Hepatocyte (in vitro differentiated cells): ENCODE results near the gene MET.

Source experiments
- EZH2 ChIP-seq: fragments of 200-600 bp; sonication (generic); IDR thresholded peaks from 2 replicates; pipeline ENCODE4 v1.6.1; 2016; ENCODE audit warnings: antibody characterized with exemption, mild to moderate bottlenecking, borderline replicate concordance
- EZH2phosphoT487 ChIP-seq: fragments of 200-600 bp; sonication (generic); IDR thresholded peaks from one replicate; pipeline ENCODE4 v1.6.1; 2018; ENCODE audit warnings: antibody characterized with exemption, mild to moderate bottlenecking, low read depth, moderate library complexity; ENCODE audit not compliant: unreplicated experiment, severe bottlenecking
- TF ChIP-seq, protein P1 (sequence below): fragments of 200-600 bp; sonication (generic); IDR thresholded peaks from 2 replicates; pipeline ENCODE4 v1.5.1; 2016; ENCODE audit warnings: antibody characterized with exemption, mild to moderate bottlenecking; ENCODE audit not compliant: poor library complexity

DNA sequence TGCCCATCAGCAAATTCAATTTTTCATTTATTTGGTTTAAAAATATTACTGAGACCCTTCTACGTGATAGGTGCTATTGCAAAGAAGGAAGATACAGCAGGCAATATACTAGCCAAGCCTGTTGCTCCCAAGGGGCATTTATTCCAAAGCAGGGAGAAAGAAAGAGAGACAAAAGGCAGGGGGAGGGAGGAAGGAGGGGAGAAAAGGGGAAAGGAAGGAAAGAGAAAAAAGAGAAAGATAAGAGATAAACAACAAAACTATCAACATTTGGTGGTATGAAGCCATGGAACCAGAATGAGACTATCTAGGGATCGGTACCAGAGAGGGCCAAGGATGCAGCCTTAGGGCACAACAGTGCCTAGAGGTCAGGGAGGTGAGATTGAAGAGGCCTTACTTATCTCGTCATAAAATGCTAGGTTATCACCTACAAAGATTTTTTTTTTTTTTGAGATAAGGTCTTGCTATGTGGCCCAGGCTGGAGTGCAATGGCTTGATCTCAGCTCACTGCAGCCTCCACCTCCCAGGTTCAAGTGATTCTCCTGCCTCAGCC, 135.1 kb downstream of the MET start:
- TF ChIP-seq, protein P1, sequence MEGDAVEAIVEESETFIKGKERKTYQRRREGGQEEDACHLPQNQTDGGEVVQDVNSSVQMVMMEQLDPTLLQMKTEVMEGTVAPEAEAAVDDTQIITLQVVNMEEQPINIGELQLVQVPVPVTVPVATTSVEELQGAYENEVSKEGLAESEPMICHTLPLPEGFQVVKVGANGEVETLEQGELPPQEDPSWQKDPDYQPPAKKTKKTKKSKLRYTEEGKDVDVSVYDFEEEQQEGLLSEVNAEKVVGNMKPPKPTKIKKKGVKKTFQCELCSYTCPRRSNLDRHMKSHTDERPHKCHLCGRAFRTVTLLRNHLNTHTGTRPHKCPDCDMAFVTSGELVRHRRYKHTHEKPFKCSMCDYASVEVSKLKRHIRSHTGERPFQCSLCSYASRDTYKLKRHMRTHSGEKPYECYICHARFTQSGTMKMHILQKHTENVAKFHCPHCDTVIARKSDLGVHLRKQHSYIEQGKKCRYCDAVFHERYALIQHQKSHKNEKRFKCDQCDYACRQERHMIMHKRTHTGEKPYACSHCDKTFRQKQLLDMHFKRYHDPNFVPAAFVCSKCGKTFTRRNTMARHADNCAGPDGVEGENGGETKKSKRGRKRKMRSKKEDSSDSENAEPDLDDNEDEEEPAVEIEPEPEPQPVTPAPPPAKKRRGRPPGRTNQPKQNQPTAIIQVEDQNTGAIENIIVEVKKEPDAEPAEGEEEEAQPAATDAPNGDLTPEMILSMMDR, result no peak
- TF ChIP-seq EZH2 (no peak), EZH2phosphoT487 (no peak)
